HS-27A (cell line): ENCODE results near the gene OTUD7B.

Source experiments
- DNase-seq: peaks from one replicate; pipeline ENCODE4 v3.0.0-alpha.2; 2012; ENCODE audit warnings: low read depth, missing footprints

OTUD7B gene

DNA sequence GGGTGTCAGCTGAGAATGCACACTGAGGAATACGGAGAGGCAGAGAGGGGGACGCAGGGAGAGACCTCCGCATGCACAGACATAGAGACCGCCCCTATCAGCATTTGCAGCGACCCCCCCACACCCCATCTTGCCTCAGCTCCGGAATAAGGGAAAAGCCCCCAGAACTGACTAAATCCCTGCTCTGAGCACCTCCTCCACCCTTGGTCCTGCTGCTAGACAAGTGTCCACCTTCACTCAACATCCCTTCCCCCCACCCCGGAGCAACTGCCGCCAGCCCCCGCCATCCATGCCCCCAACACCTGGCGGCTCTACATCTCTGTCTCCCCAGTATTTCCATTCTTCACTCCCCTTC lies 93.7 kb downstream of the OTUD7B start:
- no peak for DNase-seq

DNA sequence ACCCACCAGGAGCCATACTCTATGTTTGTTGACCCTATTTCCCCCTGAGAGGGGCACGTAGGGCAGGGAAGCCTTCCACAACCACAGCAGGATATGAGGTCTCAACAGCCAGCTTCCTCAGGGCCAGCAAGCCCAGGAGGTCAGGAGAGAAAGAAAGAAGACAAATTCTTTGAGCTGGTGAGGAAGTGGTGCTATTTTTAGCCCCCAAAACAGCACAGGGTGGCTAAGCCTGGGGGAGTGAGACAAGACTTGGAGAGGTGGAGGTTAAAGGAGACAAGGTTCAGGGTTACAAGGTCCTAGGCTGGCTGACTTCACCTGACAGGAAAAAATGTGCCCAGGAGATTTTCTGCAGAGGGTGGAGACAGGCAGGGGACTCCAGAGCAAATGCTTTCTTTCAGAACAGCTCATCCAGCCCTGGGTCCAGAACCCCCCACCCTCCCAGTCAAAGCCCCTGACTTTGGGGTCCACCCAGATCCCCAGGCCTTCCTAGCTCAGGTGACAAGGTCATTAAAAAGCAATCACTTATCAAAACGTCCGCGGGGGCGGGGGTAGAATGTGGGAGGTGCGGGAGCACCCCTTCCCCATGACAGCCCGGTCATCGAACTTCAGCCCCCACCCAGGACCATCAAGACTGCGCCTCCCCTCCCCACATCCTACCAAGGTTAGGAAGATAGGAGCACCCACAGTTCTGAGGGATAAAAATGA lies 94.2 kb downstream of the OTUD7B start:
- no peak for DNase-seq

DNA sequence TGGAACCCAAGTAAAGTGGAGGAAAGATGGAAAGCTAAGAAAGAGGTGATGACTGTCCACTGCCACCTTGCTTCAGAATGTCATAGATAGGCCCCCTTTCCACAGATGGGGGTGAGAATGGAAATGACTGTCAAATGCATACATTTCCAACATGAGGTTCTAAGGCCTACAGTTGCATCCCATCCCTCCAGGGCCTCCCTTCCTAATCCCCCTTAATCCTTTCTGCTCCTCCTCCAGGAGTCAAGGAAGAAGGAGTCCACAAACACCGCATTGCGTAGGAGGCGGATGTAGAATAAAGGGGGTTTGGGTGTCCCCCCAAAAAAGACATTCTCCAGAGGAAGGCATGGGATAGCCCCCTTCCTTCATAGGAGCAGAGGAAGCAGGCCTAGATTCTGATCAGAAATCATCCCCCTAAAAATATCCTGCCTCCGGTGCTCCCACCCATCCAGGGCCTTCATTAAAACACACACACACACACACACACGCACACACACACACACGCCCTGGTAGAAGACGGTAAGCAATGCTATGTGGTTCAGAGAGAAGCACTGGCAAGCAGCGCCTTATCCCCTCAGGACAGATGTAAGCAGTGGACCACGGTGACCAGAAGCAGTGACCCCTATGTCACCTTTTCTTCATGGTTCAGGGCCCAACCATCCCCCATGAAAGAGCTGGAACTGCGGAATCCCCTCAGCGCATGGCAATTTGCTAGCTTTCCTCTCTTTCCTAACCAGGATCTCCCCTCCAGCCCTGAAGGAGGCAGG lies 94.9 kb downstream of the OTUD7B start:
- no peak for DNase-seq

DNA sequence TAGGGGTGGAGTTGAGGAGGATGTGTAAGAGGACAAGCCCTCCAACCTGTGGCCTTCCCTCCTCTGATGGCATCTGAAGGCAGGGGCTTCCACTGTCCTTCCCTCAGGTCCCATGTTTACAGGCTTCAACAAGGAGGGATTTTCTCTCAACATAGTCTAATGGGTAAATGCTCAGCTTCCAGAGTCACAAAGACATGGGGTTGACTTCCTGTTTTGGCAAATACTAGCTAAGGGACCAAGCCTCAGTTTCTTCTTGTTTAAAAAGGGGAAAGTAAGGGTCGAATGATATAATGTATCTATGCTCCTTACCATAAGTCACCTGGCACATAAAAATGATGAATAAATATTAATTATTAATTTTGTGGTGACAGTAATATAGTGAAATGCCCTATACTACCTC lies 96.0 kb downstream of the OTUD7B start:
- DNase-seq, result no peak

DNA sequence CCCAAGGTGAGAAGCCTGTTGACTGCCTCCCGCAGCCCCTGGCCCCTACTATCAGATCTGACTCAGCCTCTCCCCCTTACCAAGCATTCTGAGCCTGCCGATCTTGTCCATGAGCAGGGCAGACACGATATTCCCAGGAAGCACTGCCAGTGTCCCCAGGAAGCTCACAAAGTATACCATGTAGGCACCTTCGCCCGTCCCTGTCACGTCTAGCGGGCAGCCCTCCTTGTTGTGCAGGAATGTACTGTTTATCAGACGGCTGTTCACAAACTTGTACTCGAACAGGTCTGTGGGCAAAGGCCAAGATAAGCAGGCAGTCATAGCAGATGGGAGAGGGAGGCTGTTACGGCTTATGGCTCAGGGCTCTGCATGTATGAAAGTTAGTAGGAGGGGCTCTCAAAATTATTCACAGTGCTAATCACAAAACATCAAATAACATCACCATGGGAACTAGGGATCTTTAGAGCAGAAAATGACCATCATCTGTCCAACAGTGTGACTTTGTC lies 103.9 kb downstream of the OTUD7B start:
- no peak for DNase-seq

- DNase-seq, result no peak
These were observed 106.6 kb downstream of the OTUD7B start for GRCh38 chr1:149903836-149904491.

DNA sequence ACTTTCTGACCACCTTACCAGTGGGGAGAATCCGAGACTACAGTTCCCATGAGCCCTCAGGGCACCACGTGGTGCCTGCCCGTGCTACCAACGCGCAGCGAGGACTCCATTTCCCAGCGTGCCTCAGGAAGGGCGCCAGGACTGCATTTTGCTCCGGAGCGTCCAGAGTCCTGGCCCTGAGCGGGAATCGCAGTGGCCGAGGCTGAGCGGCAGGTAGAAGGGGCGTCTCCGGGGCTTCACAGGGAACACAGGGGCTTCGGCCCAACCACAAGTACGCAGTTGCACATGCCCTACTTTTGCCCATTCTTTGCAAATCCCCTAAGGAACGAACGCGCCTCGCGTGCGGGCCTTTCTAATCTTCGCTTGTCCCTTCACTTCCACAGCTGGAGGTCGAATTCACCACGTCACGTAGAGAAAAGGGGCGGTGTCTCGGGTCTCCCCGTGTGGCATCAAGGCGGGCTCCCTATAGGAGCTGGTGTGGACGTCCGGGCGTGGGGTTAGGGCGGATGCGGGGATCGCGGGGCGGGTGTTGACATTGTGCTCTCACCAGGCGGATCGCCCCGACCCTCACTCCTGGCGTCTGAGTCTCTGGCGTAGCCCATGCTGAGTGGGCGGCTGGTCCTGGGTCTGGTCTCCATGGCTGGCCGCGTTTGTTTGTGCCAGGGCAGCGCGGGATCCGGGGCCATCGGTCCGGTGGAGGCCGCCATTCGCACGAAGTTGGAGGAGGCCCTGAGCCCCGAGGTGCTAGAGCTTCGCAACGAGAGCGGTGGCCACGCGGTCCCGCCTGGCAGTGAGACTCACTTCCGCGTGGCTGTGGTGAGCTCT lies 110.9 kb downstream of the OTUD7B start, which contains the start of gene BOLA1:
BOLA1 (plus strand) TSS at position 109 of the 825 bp plus-strand sequence; CDS start at position 601, 492 bp downstream.
- peak; percentile 86 for DNase-seq

DNA sequence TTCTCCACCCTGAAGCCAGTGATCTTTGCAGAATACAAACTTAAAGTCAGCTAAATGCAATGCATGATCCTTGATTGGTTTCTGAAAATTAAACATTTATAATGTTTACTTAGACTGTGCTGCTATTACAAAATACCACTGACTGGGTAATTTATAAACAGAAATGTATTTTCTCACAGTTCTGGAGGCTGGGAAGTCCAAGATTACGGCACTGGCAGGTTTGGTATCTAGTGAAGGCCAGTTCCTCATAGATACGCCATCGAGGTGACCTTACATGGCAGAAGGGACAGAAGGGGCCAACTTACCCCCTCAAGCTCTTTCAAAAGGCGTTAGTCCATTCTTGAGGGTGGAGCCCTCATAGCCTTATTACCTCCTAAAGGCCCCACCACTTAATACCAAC lies 114.0 kb downstream of the OTUD7B start:
- DNase-seq, result no peak

GRCh38 chr1:149888999-149889289 lies 121.6 kb downstream of the OTUD7B start:
- DNase-seq, result no peak

DNA sequence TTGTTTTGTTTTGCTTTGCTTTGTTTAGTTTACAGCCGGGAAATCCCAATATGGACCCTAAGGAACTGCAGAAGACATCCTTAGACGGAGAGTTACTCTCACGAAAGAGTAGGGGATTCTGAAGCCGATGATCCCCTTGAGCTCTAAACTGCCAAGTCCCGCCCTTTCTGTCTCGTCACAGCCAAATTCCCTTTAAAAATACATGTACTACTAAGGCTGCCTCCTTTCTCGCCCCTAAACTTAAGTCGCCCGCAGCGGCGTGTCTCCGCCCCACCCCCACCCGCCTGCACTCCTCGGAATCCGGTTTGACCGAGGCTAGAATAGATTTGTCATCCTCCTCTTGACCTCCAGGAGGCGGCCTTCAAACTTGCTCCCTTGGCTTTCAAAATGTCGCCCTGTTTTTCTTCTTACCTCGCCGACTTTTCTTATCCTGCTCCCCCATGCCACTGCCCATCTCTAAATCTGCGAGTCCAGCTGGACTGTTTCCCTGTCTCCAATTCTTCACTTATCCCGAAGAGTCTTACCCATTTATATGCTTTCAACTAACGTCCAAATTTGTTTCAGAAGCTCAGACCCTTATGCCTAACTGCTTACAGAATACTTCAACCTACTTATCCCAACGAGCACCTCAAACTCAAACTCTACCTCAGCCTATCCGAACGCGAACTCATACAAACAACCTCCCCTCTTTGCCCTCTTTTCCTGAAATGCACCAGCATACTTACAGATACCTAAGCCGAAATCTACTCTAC lies 122.1 kb downstream of the OTUD7B start:
- peak; percentile 88 for DNase-seq
